ENCODE measurements around the gene PCNX3. TPM values are rescaled to one million over a fixed set of nuclear protein-coding genes. Genes with fewer than 3 reads are reported as not detected.

Gene PCNX3
- total and polyA plus RNA-seq, 10 of the 15 experiments (the other 5 are each of a cell fraction or from before 2014, with no cell fraction given) = 0.03 to 46.6 (median 8.4) TPM

- TF ChIP-seq FOS (IDR thresholded peaks at IDR 0.05; ENCODE audit: borderline replicate concordance, extremely low read depth, insufficient read length) (no peak), IRF5 (IDR thresholded peaks at IDR 0.05; ENCODE audit: borderline replicate concordance) (no peak), RUNX3 (IDR thresholded peaks at IDR 0.05; ENCODE audit: low read length) (0 out of 2 replicates have a peak, but pooled peaks have one; percentile 3), PAX8 (IDR thresholded peaks at IDR 0.05) (no peak), CREB1 (IDR thresholded peaks at IDR 0.05; ENCODE audit: low read depth) (peak; percentile 8; the same call in 1 of the 2 replicates), IRF4 (IDR thresholded peaks at IDR 0.05; ENCODE audit: low read depth, low read length) (no peak), SMARCA5 (IDR thresholded peaks at IDR 0.05) (peak; percentile 44; the same call in 1 of the 2 replicates), KLF5 (IDR thresholded peaks at IDR 0.05; ENCODE audit: partially characterized antibody) (peak; percentile 24), SP1 (IDR thresholded peaks at IDR 0.05; ENCODE audit: low read depth, low read length) (peak; percentile 23), POU2F2 (IDR thresholded peaks at IDR 0.05; ENCODE audit: borderline replicate concordance, low read depth, low read length) (0 out of 3 replicates have a peak, but pooled peaks have one; percentile 7), NFYB (IDR thresholded peaks at IDR 0.05; ENCODE audit: insufficient read depth, low read depth, low read length) (no peak), MYC (IDR thresholded peaks at IDR 0.05; ENCODE audit: insufficient read depth, insufficient read length, insufficient replicate concordance, low read length, severe bottlenecking) (no peak), TCF12 (IDR thresholded peaks at IDR 0.05; ENCODE audit: low read depth, low read length) (no peak), JUNB (IDR thresholded peaks at IDR 0.05) (no peak), ESRRA (IDR thresholded peaks at IDR 0.05; ENCODE audit: low read length) (no peak), NBN (IDR thresholded peaks at IDR 0.05) (no peak), MTA3 (IDR thresholded peaks at IDR 0.05; ENCODE audit: borderline replicate concordance, low read length) (peak; percentile 40; the same call in 1 of the 2 replicates), PML (IDR thresholded peaks at IDR 0.05; ENCODE audit: low read length) (peak; percentile 41; the same call in 1 of the 2 replicates), ZSCAN29 (IDR thresholded peaks at IDR 0.05) (0 out of 2 replicates have a peak, but pooled peaks have one; percentile 4), MEF2B (IDR thresholded peaks at IDR 0.05; ENCODE audit: partially characterized antibody, poor library complexity, severe bottlenecking) (no peak), TARDBP (IDR thresholded peaks at IDR 0.05; ENCODE audit: borderline replicate concordance) (0 out of 2 replicates have a peak, but pooled peaks have one; percentile 6), RAD51 (IDR thresholded peaks at IDR 0.05) (no peak), RFX5 (IDR thresholded peaks at IDR 0.05; ENCODE audit: low read depth, low read length) (no peak), RB1 (IDR thresholded peaks at IDR 0.05; ENCODE audit: borderline replicate concordance) (peak; percentile 85; the same call in 1 of the 2 replicates), STAT1 (conservative IDR thresholded peaks at IDR 0.05) (no peak), ZNF274 (IDR thresholded peaks at IDR 0.05; ENCODE audit: insufficient read depth, insufficient read length) (no peak)
- TF ChIP-seq, protein P1, sequence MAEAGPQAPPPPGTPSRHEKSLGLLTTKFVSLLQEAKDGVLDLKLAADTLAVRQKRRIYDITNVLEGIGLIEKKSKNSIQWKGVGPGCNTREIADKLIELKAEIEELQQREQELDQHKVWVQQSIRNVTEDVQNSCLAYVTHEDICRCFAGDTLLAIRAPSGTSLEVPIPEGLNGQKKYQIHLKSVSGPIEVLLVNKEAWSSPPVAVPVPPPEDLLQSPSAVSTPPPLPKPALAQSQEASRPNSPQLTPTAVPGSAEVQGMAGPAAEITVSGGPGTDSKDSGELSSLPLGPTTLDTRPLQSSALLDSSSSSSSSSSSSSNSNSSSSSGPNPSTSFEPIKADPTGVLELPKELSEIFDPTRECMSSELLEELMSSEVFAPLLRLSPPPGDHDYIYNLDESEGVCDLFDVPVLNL (IDR thresholded peaks at IDR 0.05; ENCODE audit: low read depth, low read length) = peak; percentile 34; the same call in 1 of the 2 replicates
- TF ChIP-seq, protein P2, sequence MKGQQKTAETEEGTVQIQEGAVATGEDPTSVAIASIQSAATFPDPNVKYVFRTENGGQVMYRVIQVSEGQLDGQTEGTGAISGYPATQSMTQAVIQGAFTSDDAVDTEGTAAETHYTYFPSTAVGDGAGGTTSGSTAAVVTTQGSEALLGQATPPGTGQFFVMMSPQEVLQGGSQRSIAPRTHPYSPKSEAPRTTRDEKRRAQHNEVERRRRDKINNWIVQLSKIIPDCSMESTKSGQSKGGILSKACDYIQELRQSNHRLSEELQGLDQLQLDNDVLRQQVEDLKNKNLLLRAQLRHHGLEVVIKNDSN (IDR thresholded peaks at IDR 0.05; ENCODE audit: borderline replicate concordance, extremely low read length, insufficient read depth, low read depth, low read length) = no peak
- TF ChIP-seq, protein P3, sequence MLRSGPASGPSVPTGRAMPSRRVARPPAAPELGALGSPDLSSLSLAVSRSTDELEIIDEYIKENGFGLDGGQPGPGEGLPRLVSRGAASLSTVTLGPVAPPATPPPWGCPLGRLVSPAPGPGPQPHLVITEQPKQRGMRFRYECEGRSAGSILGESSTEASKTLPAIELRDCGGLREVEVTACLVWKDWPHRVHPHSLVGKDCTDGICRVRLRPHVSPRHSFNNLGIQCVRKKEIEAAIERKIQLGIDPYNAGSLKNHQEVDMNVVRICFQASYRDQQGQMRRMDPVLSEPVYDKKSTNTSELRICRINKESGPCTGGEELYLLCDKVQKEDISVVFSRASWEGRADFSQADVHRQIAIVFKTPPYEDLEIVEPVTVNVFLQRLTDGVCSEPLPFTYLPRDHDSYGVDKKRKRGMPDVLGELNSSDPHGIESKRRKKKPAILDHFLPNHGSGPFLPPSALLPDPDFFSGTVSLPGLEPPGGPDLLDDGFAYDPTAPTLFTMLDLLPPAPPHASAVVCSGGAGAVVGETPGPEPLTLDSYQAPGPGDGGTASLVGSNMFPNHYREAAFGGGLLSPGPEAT (IDR thresholded peaks at IDR 0.05; ENCODE audit: low read depth) = no peak
Measured at GRCh38 chr11:65637794-65638419, 22.3 kb downstream of the PCNX3 start, which contains the start of gene SIPA1 (continued).
